ENCODE data around the gene SLC38A8. TPM values are rescaled to one million over a fixed set of nuclear protein-coding genes. Genes with fewer than 3 reads are reported as not detected.

The SLC38A8 gene
- total RNA-seq, 1 donor from 2014 or later: not detected

DNA sequence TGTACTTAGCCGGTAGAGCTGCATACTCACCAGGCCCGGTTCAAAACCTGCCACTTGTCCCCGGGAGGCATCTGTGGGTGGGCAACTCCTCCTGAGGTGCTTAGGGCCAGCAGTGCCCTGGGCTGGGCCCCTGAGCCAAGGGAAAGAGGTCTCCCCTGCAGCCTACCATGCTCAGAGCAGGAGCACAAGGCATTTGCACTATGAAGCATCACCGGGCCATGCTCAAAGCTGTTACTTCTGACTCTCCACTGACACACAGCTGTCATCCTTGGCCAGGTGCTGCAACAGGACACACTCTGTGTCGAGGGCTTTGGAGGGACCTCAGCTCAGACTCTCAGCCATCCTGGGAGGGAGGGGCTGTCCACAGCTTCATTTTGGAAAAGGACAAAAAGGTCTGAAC lies 37.2 kb downstream of the SLC38A8 start:
- DNase-seq (ENCODE audit: low read depth): no peak
- TF ChIP-seq, protein P1, sequence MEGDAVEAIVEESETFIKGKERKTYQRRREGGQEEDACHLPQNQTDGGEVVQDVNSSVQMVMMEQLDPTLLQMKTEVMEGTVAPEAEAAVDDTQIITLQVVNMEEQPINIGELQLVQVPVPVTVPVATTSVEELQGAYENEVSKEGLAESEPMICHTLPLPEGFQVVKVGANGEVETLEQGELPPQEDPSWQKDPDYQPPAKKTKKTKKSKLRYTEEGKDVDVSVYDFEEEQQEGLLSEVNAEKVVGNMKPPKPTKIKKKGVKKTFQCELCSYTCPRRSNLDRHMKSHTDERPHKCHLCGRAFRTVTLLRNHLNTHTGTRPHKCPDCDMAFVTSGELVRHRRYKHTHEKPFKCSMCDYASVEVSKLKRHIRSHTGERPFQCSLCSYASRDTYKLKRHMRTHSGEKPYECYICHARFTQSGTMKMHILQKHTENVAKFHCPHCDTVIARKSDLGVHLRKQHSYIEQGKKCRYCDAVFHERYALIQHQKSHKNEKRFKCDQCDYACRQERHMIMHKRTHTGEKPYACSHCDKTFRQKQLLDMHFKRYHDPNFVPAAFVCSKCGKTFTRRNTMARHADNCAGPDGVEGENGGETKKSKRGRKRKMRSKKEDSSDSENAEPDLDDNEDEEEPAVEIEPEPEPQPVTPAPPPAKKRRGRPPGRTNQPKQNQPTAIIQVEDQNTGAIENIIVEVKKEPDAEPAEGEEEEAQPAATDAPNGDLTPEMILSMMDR (conservative IDR thresholded peaks at IDR 0.05; ENCODE audit: low read depth, low read length): no peak
- no peak overlapping the region for H3K4me3 ChIP-seq (ENCODE audit: low read depth, low read length)

GRCh38 chr16:84004442-84004841 lies 38.2 kb downstream of the SLC38A8 start:
- TF ChIP-seq, protein P1 (conservative IDR thresholded peaks at IDR 0.05; ENCODE audit: low read depth, low read length): no peak
- no peak for DNase-seq (ENCODE audit: low read depth)
- H3K4me3 ChIP-seq (ENCODE audit: low read depth, low read length): no peak overlapping the region

DNA sequence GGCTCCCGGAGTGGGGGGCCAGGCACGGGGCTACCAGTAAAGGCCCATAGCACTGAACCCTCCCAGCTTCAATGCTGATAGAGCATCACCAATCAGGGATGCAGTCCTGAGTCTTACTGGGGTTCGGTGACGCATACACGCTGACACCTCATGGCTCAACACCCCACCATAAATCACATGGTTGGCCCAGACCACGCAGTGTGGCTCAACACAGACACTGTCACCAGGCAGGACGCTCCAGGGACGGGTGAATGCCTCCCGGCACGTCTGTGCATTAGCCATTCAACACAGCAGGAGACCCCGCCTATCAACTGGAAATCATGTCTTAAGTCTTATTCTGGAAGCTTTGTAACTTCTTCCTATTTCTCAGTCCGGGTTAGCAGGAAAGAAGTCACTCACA lies 39.6 kb downstream of the SLC38A8 start:
- TF ChIP-seq, protein P1 (conservative IDR thresholded peaks at IDR 0.05; ENCODE audit: low read depth, low read length): no peak
- DNase-seq (ENCODE audit: low read depth): no peak
- no peak overlapping the region for H3K4me3 ChIP-seq (ENCODE audit: low read depth, low read length)

DNA sequence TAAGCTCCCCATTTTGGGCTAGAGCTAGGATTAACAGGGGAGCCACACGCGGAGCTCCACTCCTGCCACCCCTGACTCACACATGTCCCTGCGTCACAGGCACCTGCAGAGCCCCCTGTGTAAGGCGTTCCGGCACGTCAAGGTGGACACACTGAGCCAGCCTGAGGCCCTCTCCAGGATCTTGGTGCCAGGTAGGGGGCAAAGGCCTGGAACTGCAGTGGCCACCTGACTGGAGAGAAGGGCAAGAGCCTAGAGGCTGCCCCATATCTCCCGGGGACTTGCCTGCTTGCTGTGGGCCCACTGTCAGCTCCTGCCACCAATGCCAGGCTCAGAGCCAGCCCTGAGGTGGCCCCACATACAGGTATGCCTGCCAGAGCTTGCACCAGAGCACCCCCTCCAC lies 40.9 kb downstream of the SLC38A8 start:
- no peak overlapping the region for H3K4me3 ChIP-seq (ENCODE audit: low read depth, low read length)
- TF ChIP-seq, protein P1 (conservative IDR thresholded peaks at IDR 0.05; ENCODE audit: low read depth, low read length): no peak
- DNase-seq (ENCODE audit: low read depth): no peak

GRCh38 chr16:84000989-84001642 lies 41.5 kb downstream of the SLC38A8 start:
- no peak overlapping the region for H3K4me3 ChIP-seq (ENCODE audit: low read depth, low read length)
- TF ChIP-seq, protein P1 (conservative IDR thresholded peaks at IDR 0.05; ENCODE audit: low read depth, low read length): no peak
- DNase-seq (ENCODE audit: low read depth): no peak

- no peak overlapping the region for H3K4me3 ChIP-seq (ENCODE audit: low read depth, low read length)
- no peak for DNase-seq (ENCODE audit: low read depth)
- TF ChIP-seq, protein P1 (conservative IDR thresholded peaks at IDR 0.05; ENCODE audit: low read depth, low read length): no peak
Measured at GRCh38 chr16:83998091-83998490, 44.5 kb downstream of the SLC38A8 start.

Data from epithelial cell of proximal tubule (primary cell).